Thyroid gland (tissue), 4 donors: ENCODE results near the gene TRPC6.

Experiments used
- POLR2A ChIP-seq, 2 donors: fragments of 450-650 bp; IDR thresholded peaks; one replicate each; pipeline ENCODE4 v1.6.1; 2017; ENCODE audit warnings: antibody characterized with exemption in 2 of 2, mild to moderate bottlenecking in 2 of 2, moderate library complexity in 1 of 2
- TF ChIP-seq, protein P1 (sequence below), 6 experiments: fragments of 200-600 bp in 3 of 6; fragments of 450-650 bp in 3 of 6; sonication (generic) in 3 of 6; IDR thresholded peaks; one replicate each; pipeline ENCODE4 v1.5.1; 2016 to 2019; ENCODE audit warnings: antibody characterized with exemption in 6 of 6, mild to moderate bottlenecking in 2 of 6, inconsistent platforms in 1 of 6, moderate library complexity in 1 of 6

DNA sequence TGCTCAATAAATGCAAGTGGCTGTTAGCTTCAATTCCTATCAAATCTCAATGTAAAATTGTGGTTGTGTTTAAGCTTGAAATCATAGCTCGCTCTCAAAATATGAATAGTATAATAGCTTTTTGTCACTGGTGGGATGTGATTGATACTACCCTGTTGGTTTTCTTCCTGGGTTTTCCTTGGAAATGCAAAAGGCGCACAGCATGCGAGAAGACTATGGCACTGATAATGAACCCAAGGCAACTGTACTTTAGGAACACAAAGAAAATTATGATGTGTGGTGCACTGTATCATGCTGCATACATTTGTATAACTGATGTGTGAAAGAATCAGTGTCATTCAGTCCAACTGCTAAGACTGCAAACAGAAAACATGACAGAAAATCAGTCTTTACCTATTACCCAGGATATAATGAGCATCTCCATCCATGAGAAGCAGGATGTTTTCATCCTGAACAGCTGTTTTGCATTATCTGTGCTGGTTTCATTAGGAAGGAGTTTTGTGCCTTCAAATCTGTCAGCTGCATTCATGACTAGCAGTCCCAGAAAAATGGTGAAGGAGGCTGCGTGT is 101.2 kb downstream of the TRPC6 start:
- TF ChIP-seq, protein P1, sequence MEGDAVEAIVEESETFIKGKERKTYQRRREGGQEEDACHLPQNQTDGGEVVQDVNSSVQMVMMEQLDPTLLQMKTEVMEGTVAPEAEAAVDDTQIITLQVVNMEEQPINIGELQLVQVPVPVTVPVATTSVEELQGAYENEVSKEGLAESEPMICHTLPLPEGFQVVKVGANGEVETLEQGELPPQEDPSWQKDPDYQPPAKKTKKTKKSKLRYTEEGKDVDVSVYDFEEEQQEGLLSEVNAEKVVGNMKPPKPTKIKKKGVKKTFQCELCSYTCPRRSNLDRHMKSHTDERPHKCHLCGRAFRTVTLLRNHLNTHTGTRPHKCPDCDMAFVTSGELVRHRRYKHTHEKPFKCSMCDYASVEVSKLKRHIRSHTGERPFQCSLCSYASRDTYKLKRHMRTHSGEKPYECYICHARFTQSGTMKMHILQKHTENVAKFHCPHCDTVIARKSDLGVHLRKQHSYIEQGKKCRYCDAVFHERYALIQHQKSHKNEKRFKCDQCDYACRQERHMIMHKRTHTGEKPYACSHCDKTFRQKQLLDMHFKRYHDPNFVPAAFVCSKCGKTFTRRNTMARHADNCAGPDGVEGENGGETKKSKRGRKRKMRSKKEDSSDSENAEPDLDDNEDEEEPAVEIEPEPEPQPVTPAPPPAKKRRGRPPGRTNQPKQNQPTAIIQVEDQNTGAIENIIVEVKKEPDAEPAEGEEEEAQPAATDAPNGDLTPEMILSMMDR (IDR thresholded peaks at IDR 0.05): no peak
- no peak for TF ChIP-seq POLR2A (IDR thresholded peaks at IDR 0.05)
